Measurements from ENCODE around the gene FBXW5. TPM values are rescaled to one million over a fixed set of nuclear protein-coding genes. Genes with fewer than 3 reads are reported as not detected.

FBXW5 gene
- total and polyA plus RNA-seq, 9 of the 15 experiments (the other 6 are each of a cell fraction or from before 2014, with no cell fraction given) = 0.21 to 128 (median 37.0) TPM

- DNase-seq (ENCODE audit: extremely low read depth in 1 of 4, low spot score in 3 of 4) = no peak
- POLR2A ChIA-PET = no interaction called here
- Histone ChIP-seq H3K4me3 (no peak overlapping the region), H3K27ac (ENCODE audit: extremely low read depth, low read depth, low read length) (no peak overlapping the region), H4K20me1 (replicated peaks; ENCODE audit: control insufficient read depth, insufficient read depth, low read length) (no peaks in the 10 kb centered on the region), H3K9me3 (replicated peaks; ENCODE audit: control insufficient read depth, insufficient read depth, low read depth, low read length) (peaks cover 1% of the 10 kb centered on the region), H2AFZ (ENCODE audit: low read depth, low read length) (no peak overlapping the region), H3K79me2 (ENCODE audit: control insufficient read depth, insufficient read depth, low read length) (no peaks in the 10 kb centered on the region), H3K4me2 (ENCODE audit: insufficient read depth, low read length) (no peak overlapping the region), H3K27me3 (ENCODE audit: control insufficient read depth in 2 of 2, insufficient read depth in 2 of 2, low read length in 2 of 2) (no peaks in the 10 kb centered on the region), H3K9ac (ENCODE audit: insufficient read depth in 1 of 2, low read depth in 2 of 2, low read length in 2 of 2) (no peak overlapping the region), H3K36me3 (ENCODE audit: control insufficient read depth, insufficient read depth, low read length) (no peaks in the 10 kb centered on the region), H3K9me1 (ENCODE audit: control insufficient read depth, insufficient read depth, low read length) (no peaks in the 10 kb centered on the region), H3K4me1 (replicated peaks in 1 of 2; ENCODE audit: control insufficient read depth in 2 of 2, insufficient read depth in 2 of 2, low read length in 2 of 2) (peaks cover 0 to 50% of the 10 kb centered on the region in 2 experiments; a peak in 4 of 5 replicates)
- intact Hi-C loops (cut with micrococcal nuclease) = no loop called here
- ATAC-seq = no peak
- FAIRE-seq = no peak
- WGBS (ENCODE audit: insufficient coverage, low coverage, missing lambda C conversion rate) = 73% methylated on average over 11 of the region's 33 CpGs
- no TSS peak for BruUV-seq (replicated peaks)
- CTCF ChIA-PET (ENCODE audit: low intra/inter-chr PET ratio) = no interaction called here
- in situ Hi-C loops (cut with MboI) = no loop called here
- no peak for TF ChIP-seq ZNF695 (CRISPR knock-in tag; IDR thresholded peaks at IDR 0.05)
- TF ChIP-seq C11orf30 (IDR thresholded peaks at IDR 0.05; ENCODE audit: low read depth) = no peak
- no peak for TF ChIP-seq MBD1 (CRISPR knock-in tag; IDR thresholded peaks at IDR 0.05)
- TF ChIP-seq CBFA2T2 (conservative IDR thresholded peaks at IDR 0.05) = no peak
- TF ChIP-seq ZNF124 (CRISPR knock-in tag; IDR thresholded peaks at IDR 0.05) = no peak
- TF ChIP-seq ASH1L (IDR thresholded peaks at IDR 0.05; ENCODE audit: borderline replicate concordance, low read depth, partially characterized antibody) = no peak
- no peak for TF ChIP-seq NR2C1 (IDR thresholded peaks at IDR 0.05)
- TF ChIP-seq NR2C1 (tag; IDR thresholded peaks at IDR 0.05) = no peak
- no peak for TF ChIP-seq ZKSCAN8 (CRISPR knock-in tag; IDR thresholded peaks at IDR 0.05)
- no peak for TF ChIP-seq POLR2A (conservative IDR thresholded peaks at IDR 0.05)
- TF ChIP-seq ETV1 (tag; conservative IDR thresholded peaks at IDR 0.05; ENCODE audit: low read depth) = no peak
- no peak for TF ChIP-seq TARDBP (IDR thresholded peaks at IDR 0.05)
- no peak for TF ChIP-seq NCOA1 (IDR thresholded peaks at IDR 0.05; ENCODE audit: low read depth)
- TF ChIP-seq PURB (CRISPR knock-in tag; IDR thresholded peaks at IDR 0.05; ENCODE audit: low read depth) = no peak
- TF ChIP-seq ZNF609 (CRISPR knock-in tag; IDR thresholded peaks at IDR 0.05; ENCODE audit: borderline replicate concordance) = no peak
- TF ChIP-seq SMAD1 (IDR thresholded peaks at IDR 0.05; ENCODE audit: low read depth, low read length, partially characterized antibody) = no peak
- no peak for TF ChIP-seq ZNF197 (CRISPR knock-in tag; IDR thresholded peaks at IDR 0.05; ENCODE audit: low read depth)
- TF ChIP-seq RFX7 (CRISPR knock-in tag; IDR thresholded peaks at IDR 0.05) = no peak
- no peak for TF ChIP-seq MLX (CRISPR knock-in tag; conservative IDR thresholded peaks at IDR 0.05)
- no peak for TF ChIP-seq ZBTB17 (CRISPR knock-in tag; IDR thresholded peaks at IDR 0.05)
Measured at GRCh38 chr9:136985853-136986252, 41.3 kb upstream of the FBXW5 start.

All from K562 (cell line).